HCEC 1CT (cell line): ENCODE results near the gene TTC39A.

Source experiments
- DNase-seq: peaks from one replicate; pipeline ENCODE4 v3.0.0-alpha.2; 2017

The TTC39A gene

GRCh38 chr1:51330331-51331201 lies at the start of gene TTC39A:
Gene TTC39A (minus strand): TSS chr1:51330562. CDS start chr1:51330477, 85 bp downstream.
- no peak for DNase-seq

GRCh38 chr1:51378871-51379270 lies 48.5 kb upstream of the TTC39A start:
- DNase-seq, result no peak

GRCh38 chr1:51373898-51374297 lies 43.5 kb upstream of the TTC39A start:
- no peak for DNase-seq

DNA sequence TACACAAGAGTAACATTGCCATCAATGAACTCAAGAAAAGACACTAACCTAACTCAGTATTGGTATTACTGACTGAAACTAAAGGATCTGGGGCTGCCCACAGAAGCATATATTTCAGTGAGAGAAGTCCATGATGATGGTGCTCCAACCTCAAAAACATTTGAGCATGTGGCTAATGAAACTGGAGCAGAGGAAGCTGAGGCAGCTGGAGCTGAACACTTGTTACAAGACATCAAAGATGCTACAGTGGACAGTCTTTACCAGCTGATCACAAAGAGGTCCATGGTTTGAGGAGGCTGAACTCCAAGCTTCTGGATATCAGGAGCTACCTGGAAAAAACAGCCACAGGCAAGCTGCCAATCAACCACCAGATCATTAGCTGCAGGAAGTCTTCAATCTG lies 42.2 kb upstream of the TTC39A start:
- no peak for DNase-seq

GRCh38 chr1:51369171-51369570 lies 38.8 kb upstream of the TTC39A start:
- DNase-seq, result no peak

- no peak for DNase-seq
Measured at GRCh38 chr1:51365774-51366173, 35.4 kb upstream of the TTC39A start.

- no peak for DNase-seq
Measured at GRCh38 chr1:51359879-51360278, 29.5 kb upstream of the TTC39A start.

- no peak for DNase-seq
Measured at GRCh38 chr1:51355382-51355781, 25.0 kb upstream of the TTC39A start.

DNA sequence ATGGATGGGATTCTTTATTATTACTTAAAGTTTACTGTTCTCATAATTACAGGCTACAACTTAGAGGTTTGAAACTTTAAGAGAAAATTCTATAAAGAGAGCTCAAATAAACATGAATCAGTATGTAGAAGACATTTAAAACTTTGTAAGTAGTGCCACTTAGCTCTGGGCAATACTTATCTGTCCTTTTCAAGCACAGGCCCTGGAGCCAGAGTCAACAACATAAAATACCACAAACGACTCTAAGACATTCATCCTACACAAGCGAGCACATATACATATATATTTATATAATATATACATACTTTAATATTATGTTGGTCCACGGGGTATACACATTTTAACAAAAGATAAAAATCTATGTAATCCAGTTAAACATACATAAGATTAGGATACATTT lies 24.1 kb upstream of the TTC39A start:
- DNase-seq, result no peak

DNA sequence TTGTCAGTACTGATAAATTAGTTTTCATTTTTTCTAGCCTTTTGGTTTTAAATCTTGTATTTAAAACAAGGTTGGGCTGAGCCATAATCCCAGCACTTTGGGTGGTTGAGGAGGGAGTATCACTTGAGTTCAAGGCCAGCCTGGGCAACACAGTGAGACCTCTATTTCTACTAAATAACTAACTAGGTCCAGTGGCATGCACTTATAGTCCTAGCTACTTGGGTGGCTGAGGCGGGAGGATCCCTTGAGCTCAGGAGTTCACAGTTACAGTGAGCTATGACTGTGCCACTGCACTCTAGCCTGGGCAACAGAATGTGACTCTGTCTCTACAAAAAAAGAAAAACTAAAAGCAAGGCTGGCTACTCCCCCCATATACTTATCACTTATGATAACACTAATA lies 21.5 kb upstream of the TTC39A start:
- no peak for DNase-seq

- DNase-seq, result no peak
Measured at GRCh38 chr1:51349862-51350261, 19.5 kb upstream of the TTC39A start.

GRCh38 chr1:51348147-51348527 lies 17.8 kb upstream of the TTC39A start:
- no peak for DNase-seq

GRCh38 chr1:51347398-51348146 lies 17.2 kb upstream of the TTC39A start:
- DNase-seq, result no peak

DNA sequence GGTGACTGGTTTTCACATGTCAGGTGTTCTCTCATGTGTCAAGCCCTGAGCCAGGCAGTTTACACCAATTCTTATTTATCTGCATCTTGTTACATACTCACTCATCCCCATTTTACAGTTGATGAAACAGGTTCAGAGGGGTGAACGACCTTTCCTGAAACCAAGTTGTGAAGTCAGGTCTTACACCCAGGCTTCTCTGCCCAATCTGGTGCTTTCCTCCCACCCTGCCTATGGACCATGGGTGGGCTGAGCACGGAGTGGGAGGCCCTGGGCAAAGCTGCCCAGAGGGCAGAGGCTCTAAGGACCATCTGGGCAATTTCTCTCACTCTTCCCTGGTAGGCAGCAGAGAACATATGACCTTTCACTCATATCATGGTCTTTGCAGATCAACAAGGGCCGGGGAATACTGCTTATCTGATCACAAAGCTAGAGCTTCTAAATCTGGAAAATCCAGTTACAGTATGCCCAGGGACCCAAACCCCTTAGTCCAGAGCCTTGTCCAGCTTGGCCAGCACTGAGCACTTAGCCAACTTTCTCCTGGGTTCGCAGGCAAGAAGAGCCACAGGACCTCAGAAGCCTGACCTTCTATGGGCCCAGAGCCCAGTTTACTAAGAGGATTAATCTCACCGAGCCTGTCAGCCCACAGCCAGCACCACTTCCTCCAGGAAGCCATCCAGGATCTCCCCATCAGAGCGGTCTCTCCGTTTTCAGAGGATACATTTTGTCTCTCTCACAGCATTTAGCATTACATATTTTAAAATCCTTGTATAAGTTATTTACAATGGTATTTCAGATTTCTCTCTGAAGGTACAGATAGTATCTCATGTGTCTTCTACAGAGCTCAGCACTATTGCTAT lies 16.0 kb upstream of the TTC39A start:
- no peak for DNase-seq

DNA sequence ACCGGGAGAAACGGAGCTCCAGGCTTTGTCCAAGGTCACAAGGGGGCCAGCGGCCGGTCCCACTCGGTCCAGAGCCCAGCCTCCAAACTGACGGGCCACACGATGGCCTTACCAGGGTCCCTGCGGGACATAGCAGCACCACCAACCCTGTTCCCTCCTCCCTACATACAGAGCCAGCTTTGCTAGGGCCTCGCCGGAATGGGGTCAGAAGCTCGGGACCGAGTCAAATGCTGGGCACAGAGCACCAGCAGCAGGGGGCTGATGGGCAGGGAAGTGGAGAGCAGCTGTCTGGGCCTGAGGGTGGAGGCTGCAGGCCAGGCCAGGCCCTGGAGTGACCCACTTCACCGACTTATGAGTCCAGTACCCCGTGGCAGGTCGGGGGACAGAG lies 14.9 kb upstream of the TTC39A start:
- DNase-seq, result no peak

DNA sequence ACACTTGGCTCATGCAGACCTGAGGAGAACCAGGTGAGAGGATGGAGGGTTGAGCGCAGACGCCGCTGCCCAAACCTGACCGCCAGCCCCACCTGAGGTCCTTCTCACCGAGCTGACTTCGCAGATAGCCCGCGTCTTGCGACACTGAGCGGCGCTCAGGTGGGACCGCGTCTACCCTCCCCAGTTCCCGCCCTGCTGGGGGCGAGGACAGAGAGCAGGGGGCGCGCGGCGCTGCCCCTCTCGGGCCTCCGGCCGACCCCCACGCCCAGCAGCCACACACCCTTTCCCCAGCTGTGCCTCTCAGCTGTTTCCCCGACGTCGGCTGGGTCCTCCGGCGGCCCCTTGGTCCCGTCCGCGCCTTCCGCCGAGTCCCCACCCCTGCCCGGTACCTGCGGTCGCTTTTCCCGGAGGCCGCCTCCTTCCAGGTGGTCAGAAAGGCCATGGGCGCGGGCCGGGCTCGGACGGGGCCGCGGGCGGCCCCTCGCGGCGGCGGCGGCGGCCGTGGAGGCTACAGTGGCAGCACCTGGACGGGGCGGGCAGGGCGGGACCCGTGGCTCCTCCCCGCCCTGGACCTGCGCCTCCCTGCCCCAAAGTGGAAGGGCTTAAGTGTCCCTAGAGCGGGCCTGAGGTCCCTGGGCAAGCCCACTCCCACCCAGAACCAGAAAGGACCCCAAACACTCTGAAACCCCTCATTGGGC lies 14.4 kb upstream of the TTC39A start:
- DNase-seq, result no peak

DNA sequence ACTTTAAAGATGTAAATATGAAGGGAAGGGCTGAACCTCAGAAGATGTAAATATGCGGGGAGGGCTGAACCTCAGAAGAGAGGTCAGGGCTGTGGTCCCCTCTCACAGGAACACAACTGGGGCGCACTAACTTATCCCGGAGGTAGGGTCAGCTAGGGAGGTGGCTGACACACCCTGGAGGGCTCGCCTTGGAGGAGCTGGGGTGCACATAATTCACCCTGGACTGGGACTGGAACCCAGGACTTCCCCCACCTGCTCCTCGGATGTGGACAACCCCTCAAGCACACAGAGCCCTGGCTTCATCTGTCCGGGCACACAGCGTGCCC lies 13.9 kb upstream of the TTC39A start:
- no peak for DNase-seq

- no peak for DNase-seq
Measured at GRCh38 chr1:51343624-51344023, 13.3 kb upstream of the TTC39A start.

DNA sequence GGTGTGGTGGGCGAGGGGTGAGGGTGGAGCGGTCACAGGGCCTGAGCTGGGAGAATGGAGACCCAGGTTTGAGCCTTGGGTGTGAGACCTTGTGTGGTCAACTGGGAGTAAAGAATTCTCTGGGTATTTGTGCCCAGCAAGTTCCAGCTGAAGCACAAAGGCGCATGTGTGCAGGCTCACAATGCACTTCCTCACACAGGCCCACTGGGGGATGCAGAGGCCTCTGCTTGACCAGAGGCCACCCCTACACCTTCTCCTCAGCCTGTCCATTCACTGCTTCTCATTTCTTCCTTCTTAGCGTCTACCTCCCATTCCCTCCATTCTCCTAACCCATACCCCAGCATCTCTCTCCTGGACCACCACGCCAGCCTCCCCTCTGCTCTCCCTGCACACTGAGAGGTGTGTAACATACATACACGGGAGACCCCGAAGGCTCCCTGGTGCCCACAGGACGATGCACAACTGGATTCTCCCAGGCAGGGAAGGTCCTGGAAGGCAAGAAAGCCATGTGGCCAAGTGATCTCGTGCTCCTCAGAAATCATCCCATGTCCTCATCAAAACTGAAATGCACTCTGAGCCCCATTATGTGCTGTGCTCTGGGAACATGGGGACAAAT lies 12.3 kb upstream of the TTC39A start:
- DNase-seq, result no peak

- DNase-seq, result no peak
Measured at GRCh38 chr1:51341876-51342496, 11.6 kb upstream of the TTC39A start.

GRCh38 chr1:51340380-51340779 lies 10.0 kb upstream of the TTC39A start:
- DNase-seq, result no peak

GRCh38 chr1:51336711-51337110 lies 6.3 kb upstream of the TTC39A start:
- DNase-seq, result no peak
